ENCODE measurements around the gene NFE2L2. TPM values are rescaled to one million over a fixed set of nuclear protein-coding genes. Genes with fewer than 3 reads are reported as not detected.
"Not testable (repeated sequence)": the region's sequence is repeated elsewhere in the genome, so short reads cannot be mapped to it uniquely, and the experiment has no call there.

Gene NFE2L2
- total RNA-seq, 1 experiment from 2014 or later = 97.3 TPM

DNA sequence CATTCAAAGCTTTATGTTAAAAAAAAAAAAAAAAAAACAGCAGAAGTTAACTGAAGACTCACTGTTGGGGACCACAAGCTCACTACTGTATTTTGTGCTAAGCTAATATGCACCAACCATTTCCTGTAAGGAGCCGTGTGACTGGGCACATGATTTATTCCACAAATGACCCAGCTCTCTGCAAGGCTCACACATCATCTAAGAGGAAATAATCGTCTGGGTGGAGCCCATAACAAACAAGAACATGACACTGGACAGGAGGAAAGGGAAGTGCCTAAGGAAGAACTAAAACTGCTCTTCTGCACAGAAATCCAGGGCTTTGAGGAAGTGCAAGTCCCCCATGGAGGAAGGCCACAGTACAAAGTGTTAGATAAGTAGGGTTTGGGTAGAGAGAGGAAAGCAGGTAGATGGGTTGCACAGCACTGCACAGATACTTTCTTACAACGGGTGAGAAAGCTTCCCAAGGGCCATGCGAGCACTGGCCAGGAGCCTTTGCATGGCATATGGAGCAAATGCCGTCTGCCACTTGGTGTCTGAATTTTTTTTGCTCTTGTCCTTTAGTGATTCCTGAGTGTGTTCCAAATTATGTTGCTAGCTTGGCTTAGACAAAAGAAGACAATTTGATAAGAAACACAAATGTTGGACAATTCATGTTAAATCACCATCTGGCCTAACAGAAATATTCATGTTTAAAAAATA, 24.4 kb downstream of the NFE2L2 start:
- peak; percentile 53 for DNase-seq (ENCODE audit: extremely low read depth, low read depth)

DNA sequence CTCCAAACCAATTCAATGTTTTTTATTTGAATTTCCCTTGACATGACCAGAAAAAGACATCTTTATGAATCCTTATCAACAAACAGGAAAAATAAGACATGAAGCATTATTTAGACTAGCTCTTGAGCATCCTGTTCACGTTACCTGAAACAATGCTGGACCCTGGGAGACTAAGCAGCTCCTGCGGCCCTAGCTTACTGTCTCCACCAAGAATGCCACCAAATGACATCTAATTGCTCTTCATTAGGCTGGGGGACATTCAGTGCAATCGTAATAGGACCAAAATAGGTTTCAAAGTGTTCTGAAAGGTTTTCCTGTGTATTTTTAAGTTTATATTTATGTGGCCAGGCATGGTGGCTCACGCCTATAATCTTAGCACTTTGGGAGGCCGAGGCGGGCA, 25.5 kb downstream of the NFE2L2 start:
- DNase-seq (ENCODE audit: extremely low read depth, low read depth) = no peak

DNA sequence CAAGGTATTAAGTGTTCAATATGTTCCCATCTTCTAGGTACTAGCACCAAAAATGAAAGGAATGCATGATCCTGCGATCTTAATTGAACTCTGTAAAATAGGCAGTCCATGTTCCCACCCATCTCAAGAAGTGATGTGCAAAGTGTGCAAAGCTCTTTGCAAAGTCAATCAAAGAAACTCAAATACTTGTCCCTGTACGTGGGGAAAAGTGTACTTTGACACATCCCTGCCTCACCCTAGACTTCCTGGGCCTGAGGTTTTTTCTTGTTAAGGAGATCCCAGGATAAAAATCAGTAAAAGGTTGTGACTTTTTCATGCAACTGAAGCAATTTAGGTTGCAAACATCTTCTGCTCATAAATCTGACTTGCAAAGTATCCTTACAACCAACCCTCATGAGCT, 26.6 kb downstream of the NFE2L2 start:
- DNase-seq (ENCODE audit: extremely low read depth, low read depth) = no peak

DNA sequence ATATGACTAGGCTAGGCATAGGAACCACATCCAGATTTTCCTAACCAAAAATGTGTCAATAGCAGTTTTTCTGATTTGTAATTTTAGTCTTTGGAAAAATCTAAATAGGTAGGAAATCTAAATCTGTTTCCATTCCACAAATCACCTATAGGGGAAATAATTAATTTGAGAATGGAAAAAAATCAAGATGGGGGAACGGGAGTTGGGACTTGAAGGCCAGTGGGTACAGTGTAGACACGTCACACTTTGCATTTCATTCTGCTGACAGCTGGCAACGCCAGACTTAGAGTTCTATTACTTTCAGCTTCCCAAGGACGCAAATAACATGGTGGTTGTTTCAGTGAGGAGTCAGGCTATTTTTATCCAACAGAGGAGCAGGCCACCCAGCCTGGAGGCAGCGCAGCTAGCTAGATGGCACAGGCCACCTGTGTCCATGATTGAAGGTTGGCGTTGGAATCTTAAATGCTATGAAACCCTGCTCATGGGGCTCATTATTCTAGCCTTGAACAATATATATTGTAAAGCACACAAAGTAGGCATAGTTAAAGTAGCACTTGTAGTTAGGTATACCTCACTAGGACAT, 28.6 kb downstream of the NFE2L2 start:
- DNase-seq (ENCODE audit: extremely low read depth, low read depth) = no peak

DNA sequence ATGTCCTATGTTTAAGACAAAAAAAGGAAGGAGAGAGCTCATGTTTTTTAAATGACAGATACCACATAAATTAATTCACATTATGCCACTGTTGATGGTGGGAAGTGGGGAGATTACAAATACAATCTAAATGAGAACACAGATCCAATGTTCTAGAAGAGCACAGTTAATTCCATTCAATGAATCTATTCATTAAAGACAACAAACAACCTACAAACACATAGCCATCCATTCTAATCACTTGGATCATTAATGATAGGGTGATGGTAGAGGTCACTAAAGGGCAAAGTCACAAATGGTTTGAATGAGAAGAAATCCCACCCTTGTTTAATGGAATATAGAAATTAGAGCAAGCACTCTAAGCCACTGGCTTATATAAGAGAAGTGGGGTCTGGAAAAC, 30.3 kb downstream of the NFE2L2 start:
- DNase-seq (ENCODE audit: extremely low read depth, low read depth) = no peak

DNA sequence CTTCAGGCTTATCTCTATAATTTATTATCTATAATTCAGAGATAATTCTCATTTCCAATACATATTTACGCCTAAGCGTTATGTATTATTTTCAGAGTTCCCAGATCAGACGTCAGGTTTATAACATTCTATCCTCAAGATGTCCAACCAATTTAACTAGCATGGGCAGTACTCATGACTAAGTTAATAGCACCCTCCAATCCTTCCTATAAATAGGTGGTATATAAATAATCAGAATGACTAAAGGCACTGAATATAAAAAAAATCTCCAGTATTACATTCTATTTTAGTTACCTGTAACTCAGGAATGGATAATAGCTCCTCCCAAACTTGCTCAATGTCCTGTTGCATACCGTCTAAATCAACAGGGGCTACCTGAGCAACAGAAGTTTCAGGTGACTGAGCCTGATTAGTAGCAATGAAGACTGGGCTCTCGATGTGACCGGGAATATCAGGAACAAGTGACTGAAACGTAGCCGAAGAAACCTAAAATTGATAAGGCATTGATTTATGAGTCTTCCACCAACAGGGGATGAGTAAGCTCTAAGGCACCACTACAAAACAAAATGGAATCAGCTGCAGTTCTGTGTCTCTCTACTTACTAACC, 32.3 kb downstream of the NFE2L2 start:
- no peak for DNase-seq (ENCODE audit: extremely low read depth, low read depth)

DNA sequence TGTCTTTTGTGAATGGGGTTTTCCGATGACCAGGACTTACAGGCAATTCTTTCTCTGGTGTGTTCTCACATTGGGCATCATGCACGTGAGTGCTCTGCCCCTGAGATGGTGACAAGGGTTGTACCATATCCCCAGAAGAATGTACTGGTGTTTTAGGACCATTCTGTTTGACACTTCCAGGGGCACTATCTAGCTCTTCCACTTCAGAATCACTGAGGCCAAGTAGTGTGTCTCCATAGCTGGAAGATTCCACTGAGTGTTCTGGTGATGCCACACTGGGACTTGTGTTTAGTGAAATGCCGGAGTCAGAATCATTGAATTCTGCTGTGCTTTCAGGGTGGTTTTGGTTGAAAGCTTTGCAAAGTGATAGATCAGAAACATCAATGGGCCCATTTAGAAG, 33.3 kb downstream of the NFE2L2 start:
- no peak for DNase-seq (ENCODE audit: extremely low read depth, low read depth)

DNA sequence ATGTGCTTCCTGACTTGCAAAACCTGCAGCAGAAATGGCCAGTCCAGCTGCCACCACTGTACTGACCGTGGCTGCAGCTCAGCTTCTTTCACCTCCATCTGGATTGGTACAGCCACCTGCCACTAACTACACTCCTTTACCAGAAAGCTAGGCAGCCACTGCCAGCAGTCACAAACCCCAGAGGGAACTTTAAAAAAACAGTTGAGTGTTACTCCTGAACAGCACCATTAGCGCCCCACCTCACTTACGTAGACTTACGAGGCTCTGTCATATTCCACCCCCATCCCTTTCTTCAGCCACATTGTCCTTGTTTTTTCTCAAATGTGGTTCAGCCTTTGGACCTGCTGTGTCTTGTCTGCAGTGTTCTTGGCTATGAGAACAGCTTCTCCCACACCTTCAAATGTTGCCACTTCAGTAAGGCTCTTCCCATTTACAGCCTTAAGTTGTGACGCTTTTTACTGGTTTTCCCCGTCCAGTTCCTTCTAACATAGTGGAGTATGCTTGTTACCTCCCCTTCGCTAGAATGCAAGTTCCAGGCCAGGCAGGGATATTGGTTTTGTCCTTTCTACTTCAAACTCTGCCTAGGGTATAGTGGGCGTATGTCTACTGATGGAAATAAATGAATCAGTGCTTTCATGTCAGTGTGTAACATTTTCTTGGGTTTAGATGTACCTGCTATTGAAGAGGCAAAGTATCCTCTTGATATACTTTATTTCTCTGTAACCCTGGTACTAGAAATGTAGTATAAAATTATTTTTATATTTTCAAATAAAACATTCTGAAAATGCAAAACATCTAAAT, 34.9 kb downstream of the NFE2L2 start:
- no peak for DNase-seq (ENCODE audit: extremely low read depth, low read depth)

DNA sequence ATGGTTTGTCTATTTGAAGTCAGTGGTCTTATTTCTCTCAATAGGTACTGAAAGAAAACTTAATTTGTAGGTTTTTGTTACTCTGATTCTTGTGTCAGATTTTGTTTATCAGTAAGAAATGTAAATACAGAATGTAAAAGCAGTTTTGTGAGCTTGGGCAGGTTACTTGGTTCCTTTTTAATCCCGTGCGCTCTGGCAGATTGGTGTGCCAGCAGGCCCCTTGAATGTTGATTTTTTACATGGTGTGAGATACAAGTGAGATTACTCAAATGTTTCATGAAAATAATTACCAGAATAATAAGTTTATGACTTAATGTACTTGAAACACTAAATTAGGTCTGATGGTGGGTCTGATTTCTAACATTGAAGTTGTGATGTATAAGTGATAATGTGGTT, 38.6 kb downstream of the NFE2L2 start:
- DNase-seq (ENCODE audit: extremely low read depth, low read depth) = no peak

DNA sequence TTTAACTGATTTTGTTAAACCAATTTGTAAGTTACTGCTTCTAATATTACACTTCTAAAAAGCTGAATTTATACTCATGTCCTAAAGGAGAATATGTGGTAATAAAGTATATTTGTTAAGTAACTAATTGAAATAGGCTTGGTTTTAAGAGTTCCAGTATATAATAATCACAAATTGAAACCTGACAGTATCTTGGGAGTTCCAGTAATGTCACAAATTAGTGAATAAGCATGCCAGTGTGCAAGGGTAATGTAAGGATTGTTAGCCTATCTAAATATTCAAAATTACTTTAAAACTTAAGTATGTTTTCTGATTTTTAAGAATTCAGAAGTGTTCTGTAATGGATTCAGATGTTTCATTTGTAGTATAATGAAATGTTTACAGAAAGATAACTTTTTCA, 41.1 kb downstream of the NFE2L2 start:
- not testable (repeated sequence) for DNase-seq (ENCODE audit: extremely low read depth, low read depth)

DNA sequence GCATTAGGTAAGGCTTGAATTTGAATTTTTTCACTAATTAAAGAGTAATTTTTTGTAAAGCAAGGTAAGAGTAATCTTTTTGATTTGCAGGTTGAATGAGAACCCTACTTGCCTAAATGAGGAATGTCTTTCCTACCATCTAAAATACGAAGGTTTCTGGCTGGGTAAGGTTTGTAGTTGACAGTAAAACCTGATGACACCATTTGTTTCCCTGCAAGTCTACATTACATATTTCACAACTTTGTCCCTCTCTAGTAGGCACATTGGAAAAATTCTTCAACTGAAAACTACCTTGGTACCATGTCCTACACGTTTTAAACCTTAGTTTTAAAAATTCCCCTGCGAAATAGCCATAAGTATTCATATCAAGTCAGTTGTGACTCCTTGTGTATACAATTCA, 42.6 kb downstream of the NFE2L2 start:
- no peak for DNase-seq (ENCODE audit: extremely low read depth, low read depth)

DNA sequence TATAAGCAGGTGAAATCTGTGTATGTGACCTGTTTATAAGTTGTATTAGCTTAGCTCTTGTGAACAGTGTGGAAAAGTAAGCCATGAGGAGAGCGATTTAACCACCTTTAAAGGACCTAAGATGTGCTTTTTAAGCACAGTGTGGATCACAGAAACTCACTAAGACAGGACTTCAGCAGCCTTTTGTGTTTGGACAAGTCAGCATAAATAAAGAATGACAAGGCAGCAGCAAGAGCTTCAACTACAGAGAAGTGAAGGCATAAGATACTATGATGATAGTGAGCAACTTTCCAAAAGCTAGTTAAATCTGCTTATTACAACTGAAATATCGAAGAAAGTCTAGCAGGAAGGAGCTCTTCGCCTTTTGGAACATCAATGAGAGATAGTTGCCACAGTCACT, 43.0 kb downstream of the NFE2L2 start:
- no peak for DNase-seq (ENCODE audit: extremely low read depth, low read depth)

DNA sequence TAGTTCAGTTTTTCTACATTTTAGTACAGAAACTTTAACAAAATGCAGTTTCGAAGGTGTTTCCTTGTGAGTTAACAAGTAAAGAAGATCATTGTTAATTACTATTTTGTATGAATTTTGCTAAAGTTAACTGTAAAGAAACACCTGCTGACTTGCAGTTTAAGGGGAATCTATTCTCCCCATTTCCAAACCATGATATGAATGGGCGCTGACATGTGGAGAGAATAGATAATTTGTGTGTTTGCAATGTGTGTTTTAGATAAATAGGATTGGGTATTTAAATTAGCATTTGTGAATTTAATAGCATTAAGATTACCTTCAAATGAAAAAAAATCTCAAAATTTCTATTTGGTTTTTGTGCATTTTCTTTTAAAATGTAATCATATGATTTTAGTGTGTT, 44.7 kb downstream of the NFE2L2 start:
- DNase-seq (ENCODE audit: extremely low read depth, low read depth) = not testable (repeated sequence)

DNA sequence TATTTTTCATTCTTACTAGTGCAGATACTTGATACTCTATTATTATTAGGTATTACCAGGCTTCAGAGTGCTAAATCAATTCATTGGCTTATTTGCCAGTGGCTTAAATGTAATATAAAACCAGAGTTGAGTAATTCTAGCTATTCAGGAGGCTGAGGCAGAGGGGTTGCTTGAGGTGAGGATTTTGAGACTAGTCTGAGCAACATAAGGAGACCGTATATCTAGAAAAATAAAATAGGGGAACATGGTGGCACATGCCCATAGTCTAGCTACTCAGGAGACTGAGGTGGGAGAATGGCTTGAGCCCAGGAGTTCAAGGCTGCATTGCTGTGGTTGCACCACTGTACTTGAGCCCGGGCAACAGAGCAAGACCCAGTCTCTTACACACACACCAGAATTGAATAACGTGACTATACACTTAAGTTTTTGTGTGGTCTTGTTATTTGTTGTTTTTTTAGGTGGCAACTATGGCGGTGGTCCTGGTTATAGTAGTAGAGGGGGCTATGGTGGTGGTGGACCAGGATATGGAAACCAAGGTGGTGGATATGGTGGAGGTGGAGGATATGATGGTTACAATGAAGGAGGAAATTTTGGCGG, 47.2 kb downstream of the NFE2L2 start:
- DNase-seq (ENCODE audit: extremely low read depth, low read depth) = no peak

DNA sequence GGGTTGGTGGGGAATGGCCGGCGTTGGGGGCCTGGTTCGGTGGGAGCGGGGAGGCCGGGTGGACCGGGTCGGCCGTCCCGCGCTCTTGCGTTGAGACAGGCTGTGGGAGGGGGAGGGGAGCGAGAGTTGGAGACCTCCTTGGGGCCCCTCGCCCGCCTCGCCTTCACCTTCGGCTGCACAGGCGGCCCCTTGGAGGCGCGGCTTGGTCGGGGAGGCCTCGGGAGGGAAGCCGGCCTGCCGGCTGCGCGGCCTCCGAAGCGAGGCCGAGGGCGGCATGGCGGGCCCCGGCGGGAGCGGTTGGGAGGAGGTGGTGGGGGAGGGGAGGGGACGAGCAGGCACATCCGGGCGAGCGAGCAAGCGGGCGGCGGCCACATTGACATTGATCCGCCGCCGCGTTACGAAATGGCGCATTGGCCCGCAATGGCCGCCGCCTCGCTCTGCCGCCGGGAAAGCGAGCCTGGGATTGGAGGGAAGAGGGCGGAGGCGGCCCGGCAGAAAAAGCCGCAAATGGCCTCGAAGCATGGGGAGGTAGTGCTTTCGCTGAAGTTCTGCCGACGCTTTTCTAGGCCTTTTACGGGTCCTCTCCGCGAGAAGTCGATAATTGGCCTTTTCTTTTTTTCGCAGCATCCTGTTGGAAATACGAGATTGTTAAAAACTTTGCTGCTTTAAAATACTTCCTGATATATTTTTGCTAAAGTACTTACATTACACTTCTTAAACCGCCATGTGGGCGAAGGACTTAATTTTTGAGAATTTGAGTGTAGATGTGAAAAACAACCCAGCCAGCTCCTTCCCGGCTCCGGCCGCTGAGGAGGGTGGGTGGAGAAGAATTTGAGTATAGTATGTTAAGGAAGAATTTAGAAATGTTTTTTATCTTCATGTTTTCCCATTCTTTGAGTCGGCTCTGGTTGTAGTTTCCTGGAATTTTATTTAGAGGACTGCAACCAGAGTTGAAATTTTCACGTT, 51.4 kb downstream of the NFE2L2 start:
- peak; percentile 90 for DNase-seq (ENCODE audit: extremely low read depth, low read depth)

DNA sequence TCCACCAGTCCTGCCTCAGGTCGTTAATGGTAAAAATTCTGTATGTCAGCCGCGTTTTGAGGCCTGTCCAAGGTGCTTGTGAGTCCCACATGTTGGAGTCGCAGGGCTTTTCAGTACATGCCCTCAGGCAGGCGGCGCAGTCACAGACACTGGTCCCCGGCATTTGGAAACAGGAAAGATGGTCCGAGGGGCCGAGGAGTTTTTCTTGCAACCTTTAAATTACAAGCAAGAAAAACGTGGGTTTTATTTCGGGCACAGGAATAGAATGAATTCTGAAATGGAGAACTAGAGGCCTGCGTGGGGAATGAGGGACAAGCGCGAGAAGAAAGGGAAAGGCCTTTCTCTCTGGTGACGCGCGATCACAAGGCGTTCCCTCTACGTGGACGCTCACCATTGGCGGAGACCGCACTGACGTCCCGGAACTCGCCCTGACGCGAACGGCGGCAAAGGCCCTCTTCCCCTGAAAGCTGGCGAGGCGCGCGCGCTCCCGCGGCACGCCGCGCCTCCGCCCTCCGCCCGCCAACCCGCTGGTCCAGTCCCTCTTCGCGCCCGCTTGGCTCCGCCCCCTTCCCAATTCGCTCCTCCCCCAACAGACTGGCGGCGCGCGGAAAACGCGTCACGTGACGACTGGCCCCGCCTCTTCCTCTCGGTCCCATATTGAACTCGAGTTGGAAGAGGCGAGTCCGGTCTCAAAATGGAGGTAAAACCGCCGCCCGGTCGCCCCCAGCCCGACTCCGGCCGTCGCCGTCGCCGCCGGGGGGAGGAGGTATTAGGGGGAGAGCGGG, 52.2 kb downstream of the NFE2L2 start, which contains the start of gene HNRNPA3:
HNRNPA3 (plus strand) TSS at position 689 of the 785 bp plus-strand sequence; CDS start at position 695, 6 bp downstream.
- peak; percentile 98 for DNase-seq (ENCODE audit: extremely low read depth, low read depth)

DNA sequence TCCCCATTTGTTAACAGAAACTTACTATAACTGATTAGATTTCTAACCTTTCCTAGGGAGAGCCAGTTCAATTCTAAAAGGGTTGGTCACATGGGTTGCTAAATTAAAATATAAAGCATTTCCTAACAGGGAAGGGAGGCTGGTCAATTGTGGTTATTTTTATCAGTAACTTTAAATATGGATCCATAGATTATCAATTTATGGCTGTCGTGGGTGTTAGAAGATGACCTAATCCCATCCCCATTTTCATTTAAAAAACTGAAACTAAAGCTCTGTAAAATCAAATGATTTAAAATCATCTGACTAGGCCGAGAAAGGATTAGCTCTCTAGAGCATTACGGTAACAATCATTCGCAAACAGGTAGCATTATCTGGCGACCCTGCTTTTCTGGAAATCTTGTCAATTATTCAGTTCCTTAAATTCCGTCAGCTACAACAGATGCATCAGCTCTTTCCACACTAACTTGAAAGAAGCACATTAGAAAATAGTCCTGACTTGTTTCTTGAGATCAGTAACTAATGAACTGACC, 52.9 kb downstream of the NFE2L2 start:
- no peak for DNase-seq (ENCODE audit: extremely low read depth, low read depth)

DNA sequence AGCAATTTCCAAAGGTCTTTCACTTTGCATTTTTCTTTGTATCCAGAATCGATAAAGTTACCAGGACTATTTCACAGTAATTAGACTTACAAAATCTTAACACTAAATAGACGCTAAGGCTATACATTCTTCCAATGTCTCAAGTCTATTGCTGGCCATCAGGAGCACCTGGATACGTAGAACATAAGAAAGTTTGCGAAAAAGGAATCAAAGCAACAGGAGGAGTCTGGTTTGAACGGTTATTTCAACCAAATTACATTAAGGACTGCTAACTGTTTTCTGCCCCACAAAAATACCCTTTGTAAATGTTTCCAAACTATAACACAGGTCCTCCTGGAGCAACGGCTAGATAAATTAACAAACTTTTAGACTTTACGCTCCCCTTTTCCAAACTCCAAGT, 53.4 kb downstream of the NFE2L2 start:
- no peak for DNase-seq (ENCODE audit: extremely low read depth, low read depth)

DNA sequence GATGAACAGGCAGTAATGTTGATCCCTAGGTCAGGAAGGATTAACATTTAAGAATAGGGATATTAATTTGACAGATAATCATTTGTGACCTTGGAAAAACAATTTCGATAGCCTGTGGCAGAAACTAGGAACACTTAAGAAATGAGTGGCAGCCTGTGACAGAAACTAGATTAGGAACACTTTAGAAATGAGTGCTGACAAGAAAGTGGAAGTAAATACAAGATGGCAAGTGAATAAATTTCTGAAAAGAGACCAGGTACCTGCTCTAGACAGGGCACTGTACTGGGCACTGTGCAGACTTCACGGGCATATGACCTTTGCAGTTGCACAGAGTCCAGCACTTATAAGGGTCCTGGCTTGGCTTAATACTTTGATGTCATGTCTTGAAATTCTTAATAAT, 57.4 kb downstream of the NFE2L2 start:
- DNase-seq (ENCODE audit: extremely low read depth, low read depth) = no peak

Data from NCI-H460 (cell line).